ENCODE data around the gene SNRNP27.
A peak's percentile ranks its signal among the peaks of the same experiment; 100 is the strongest.
"Not testable (repeated sequence)": the region's sequence is repeated elsewhere in the genome, so short reads cannot be mapped to it uniquely, and the experiment has no call there.

Gene SNRNP27

GRCh38 chr2:69947325-69947931, 53.7 kb downstream of the SNRNP27 start:
- DNase-seq, result peak; percentile 74

- DNase-seq, result no peak
Observed at GRCh38 chr2:69948032-69948962, 54.5 kb downstream of the SNRNP27 start.

GRCh38 chr2:69948963-69949645, 55.3 kb downstream of the SNRNP27 start:
- no peak for DNase-seq

- DNase-seq, result no peak
Observed at GRCh38 chr2:69950241-69950640, 56.5 kb downstream of the SNRNP27 start.

GRCh38 chr2:69950671-69951070, 56.9 kb downstream of the SNRNP27 start:
- DNase-seq, result not testable (repeated sequence)

- DNase-seq, result peak; percentile 70
Observed at GRCh38 chr2:69952336-69953115, 58.8 kb downstream of the SNRNP27 start.

- DNase-seq, result peak; percentile 43
Observed at GRCh38 chr2:69954084-69954483, 60.3 kb downstream of the SNRNP27 start.
